ENCODE measurements around the gene NRG2. TPM values are rescaled to one million over a fixed set of nuclear protein-coding genes. Genes with fewer than 3 reads are reported as not detected.

NRG2 gene
- total RNA-seq, 2 experiments from 2014 or later, result 0.08 to 0.17 TPM

GRCh38 chr5:139955616-139956273 is 87.4 kb downstream of the NRG2 start:
- Histone ChIP-seq H3K4me1 (ENCODE audit: insufficient read depth, low read length) (no peaks in the 10 kb centered on the region), H3K27ac (ENCODE audit: low read depth in 1 of 2, low read length in 2 of 2) (no peak overlapping the region), H3K4me3 (ENCODE audit: low read length) (no peak overlapping the region), H3K27me3 (ENCODE audit: control insufficient read depth in 1 of 2, insufficient read depth in 2 of 2, low read length in 2 of 2) (peaks cover 2 to 5% of the 10 kb centered on the region in 2 experiments), H3K9me3 (ENCODE audit: control insufficient read depth in 1 of 2, insufficient read depth in 1 of 2, low read length in 2 of 2) (no peaks in the 10 kb centered on the region), H3K36me3 (ENCODE audit: insufficient read depth, low read length) (no peaks in the 10 kb centered on the region)
- intact Hi-C loops (cut with DNase I, micrococcal nuclease), result no loop called here
- H3K4me3 Mint-ChIP-seq, result no peak overlapping the region
- H3K4me1 Mint-ChIP-seq (ENCODE audit: low read depth), result no peaks in the 10 kb centered on the region
- H3K27ac Mint-ChIP-seq, result no peak overlapping the region
- H3K27me3 Mint-ChIP-seq, result peaks cover 8% of the 10 kb centered on the region
- H3K36me3 Mint-ChIP-seq (ENCODE audit: low read depth), result no peaks in the 10 kb centered on the region
- ATAC-seq (ENCODE audit: poor library complexity) (no peak), DNase-seq (no peak)
- ChIA-PET CTCF (interaction anchor here (1.9 kb wide), 1 partner anchor 13 kb away, joined by 5 read pairs; no protein-coding TSS in a partner anchor), POLR2A (no interaction called here)
- no peaks in the 10 kb centered on the region for H3K9me3 Mint-ChIP-seq
- no peak for TF ChIP-seq CTCF (IDR thresholded peaks at IDR 0.05)

- ChIA-PET CTCF (interaction anchor here (1.9 kb wide), 1 partner anchor 14 kb away, joined by 5 read pairs; no protein-coding TSS in a partner anchor), POLR2A (no interaction called here)
- no peak overlapping the region for H3K4me3 ChIP-seq (ENCODE audit: low read length)
Measured at GRCh38 chr5:139955053-139955605, 88.0 kb downstream of the NRG2 start.

DNA sequence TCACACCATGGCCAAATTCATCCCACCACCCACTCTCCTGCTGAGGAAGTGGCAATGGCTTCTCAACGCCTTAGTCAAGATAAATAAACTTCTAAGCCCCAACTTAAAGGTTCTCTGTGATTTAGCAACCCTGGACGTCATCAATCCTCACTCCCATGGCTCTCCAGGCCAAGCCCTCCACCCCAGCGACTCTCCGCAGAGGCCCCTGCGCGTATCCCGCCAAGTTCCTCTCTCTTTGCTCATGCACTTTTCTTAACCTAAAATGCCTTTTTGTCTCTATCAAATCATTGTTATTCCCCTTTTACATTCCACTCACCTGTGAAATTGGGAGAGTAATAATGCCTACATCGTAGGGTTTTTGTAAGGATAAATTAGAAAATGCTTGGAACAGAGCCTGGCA is 88.6 kb downstream of the NRG2 start:
- Histone ChIP-seq H3K4me3 (ENCODE audit: low read length) (no peak overlapping the region), H3K4me1 (ENCODE audit: insufficient read depth, low read length) (no peaks in the 10 kb centered on the region), H3K36me3 (ENCODE audit: insufficient read depth, low read length) (no peaks in the 10 kb centered on the region), H3K27ac (ENCODE audit: low read depth in 1 of 2, low read length in 2 of 2) (no peak overlapping the region), H3K27me3 (ENCODE audit: control insufficient read depth in 1 of 2, insufficient read depth in 2 of 2, low read length in 2 of 2) (peaks cover 6 to 12% of the 10 kb centered on the region in 2 experiments), H3K9me3 (ENCODE audit: control insufficient read depth in 1 of 2, insufficient read depth in 1 of 2, low read length in 2 of 2) (no peaks in the 10 kb centered on the region)
- ATAC-seq (ENCODE audit: poor library complexity) (no peak), DNase-seq (no peak)
- H3K27ac Mint-ChIP-seq, result no peak overlapping the region
- no peaks in the 10 kb centered on the region for H3K9me3 Mint-ChIP-seq
- no peak overlapping the region for H3K4me3 Mint-ChIP-seq
- H3K4me1 Mint-ChIP-seq (ENCODE audit: low read depth), result no peaks in the 10 kb centered on the region
- POLR2A ChIA-PET, result no interaction called here
- CTCF ChIA-PET, result interaction anchor here (1.9 kb wide), 1 partner anchor 14 kb away, joined by 5 read pairs; no protein-coding TSS in a partner anchor
- intact Hi-C loops (cut with DNase I, micrococcal nuclease), result no loop called here
- H3K36me3 Mint-ChIP-seq (ENCODE audit: low read depth), result no peaks in the 10 kb centered on the region
- no peak for TF ChIP-seq CTCF (IDR thresholded peaks at IDR 0.05)
- peaks cover 20% of the 10 kb centered on the region for H3K27me3 Mint-ChIP-seq

More at GRCh38 chr5:139955053-139955605, 88.0 kb downstream of the NRG2 start:
- DNase-seq (no peak), ATAC-seq (ENCODE audit: poor library complexity) (no peak)
- Mint-ChIP-seq H3K4me1 (ENCODE audit: low read depth) (no peaks in the 10 kb centered on the region), H3K9me3 (no peaks in the 10 kb centered on the region), H3K27me3 (peaks cover 15% of the 10 kb centered on the region), H3K27ac (no peak overlapping the region), H3K36me3 (ENCODE audit: low read depth) (no peaks in the 10 kb centered on the region), H3K4me3 (no peak overlapping the region)
- H3K27me3 ChIP-seq (ENCODE audit: control insufficient read depth in 1 of 2, insufficient read depth in 2 of 2, low read length in 2 of 2), result peaks cover 3 to 9% of the 10 kb centered on the region in 2 experiments
- no peak for TF ChIP-seq CTCF (IDR thresholded peaks at IDR 0.05)
- intact Hi-C loops (cut with DNase I, micrococcal nuclease), result no loop called here
- no peaks in the 10 kb centered on the region for H3K9me3 ChIP-seq (ENCODE audit: control insufficient read depth in 1 of 2, insufficient read depth in 1 of 2, low read length in 2 of 2)
- H3K4me1 ChIP-seq (ENCODE audit: insufficient read depth, low read length), result no peaks in the 10 kb centered on the region
- H3K36me3 ChIP-seq (ENCODE audit: insufficient read depth, low read length), result no peaks in the 10 kb centered on the region
- no peak overlapping the region for H3K27ac ChIP-seq (ENCODE audit: low read depth in 1 of 2, low read length in 2 of 2)
